Mesenchymal stem cell (in vitro differentiated cells and primary cell): ENCODE measurements around the gene FAM50A.

Experiments used
- DNase-seq: peaks from one replicate; pipeline ENCODE4 v3.0.0-alpha.2; 2013
- H2AFZ ChIP-seq: one replicate; pipeline ENCODE4 v1.6.1; 2013; ENCODE audit warnings: low read depth, mild to moderate bottlenecking, control low read depth, inconsistent platforms, low read length, moderate library complexity
- H2AK5ac ChIP-seq: 2 replicates; pipeline ENCODE4 v1.6.1; 2013; ENCODE audit warnings: low read length, moderate library complexity, mild to moderate bottlenecking, inconsistent platforms; ENCODE audit not compliant: severe bottlenecking
- H2BK120ac ChIP-seq: one replicate; pipeline ENCODE4 v1.6.1; 2013; ENCODE audit warnings: low read depth, mild to moderate bottlenecking, inconsistent platforms, low read length, moderate library complexity
- H2BK12ac ChIP-seq, 2 experiments: one replicate each; pipeline ENCODE4 v1.6.1; 2013; ENCODE audit warnings: inconsistent platforms in 2 of 2, low read length in 2 of 2, mild to moderate bottlenecking in 2 of 2, moderate library complexity in 2 of 2, control low read depth in 1 of 2
- H2BK15ac ChIP-seq: one replicate; pipeline ENCODE4 v1.6.1; 2013; ENCODE audit warnings: mild to moderate bottlenecking, low read depth, inconsistent platforms; ENCODE audit not compliant: poor library complexity, severe bottlenecking
- H2BK5ac ChIP-seq: 2 replicates; pipeline ENCODE4 v1.6.1; 2013; ENCODE audit warnings: low read depth, mild to moderate bottlenecking, low read length, control low read depth, inconsistent platforms; ENCODE audit not compliant: poor library complexity, severe bottlenecking
- H3K14ac ChIP-seq, 2 experiments: one replicate each; pipeline ENCODE4 v1.6.1; 2013; ENCODE audit warnings: inconsistent platforms in 2 of 2, low read length in 2 of 2, control low read depth in 1 of 2, mild to moderate bottlenecking in 1 of 2, moderate library complexity in 1 of 2
- H3K18ac ChIP-seq, 2 experiments: one replicate each; pipeline ENCODE4 v1.6.1; 2013; ENCODE audit warnings: inconsistent platforms in 2 of 2, low read length in 2 of 2, control low read depth in 1 of 2, low read depth in 1 of 2, mild to moderate bottlenecking in 1 of 2
- H3K23ac ChIP-seq, 2 experiments: one replicate each; pipeline ENCODE4 v1.6.1; 2013; ENCODE audit warnings: inconsistent platforms in 2 of 2, low read length in 2 of 2, mild to moderate bottlenecking in 2 of 2, moderate library complexity in 2 of 2, control low read depth in 1 of 2
- H3K27ac ChIP-seq: 2 replicates; pipeline ENCODE4 v1.5.1; 2013; ENCODE audit warnings: mild to moderate bottlenecking, moderate library complexity, low read length, control low read depth, inconsistent platforms; ENCODE audit not compliant: poor library complexity, severe bottlenecking
- H3K27me3 ChIP-seq, 2 experiments: 2 replicates each; pipeline versions ENCODE4 v1.6.1 to v1.7.0; 2013; ENCODE audit warnings: low read length in 2 of 2, mild to moderate bottlenecking in 2 of 2, moderate library complexity in 2 of 2, control low read depth in 1 of 2, inconsistent platforms in 1 of 2; ENCODE audit not compliant: control insufficient read depth in 1 of 2, insufficient read depth in 1 of 2
- H3K36me3 ChIP-seq, 2 experiments: 2 replicates each; pipeline versions ENCODE4 v1.6.1 to v1.7.0; 2013; ENCODE audit warnings: low read length in 2 of 2, control low read depth in 1 of 2, inconsistent platforms in 1 of 2, low read depth in 1 of 2, mild to moderate bottlenecking in 1 of 2; ENCODE audit not compliant: insufficient read depth in 2 of 2, control insufficient read depth in 1 of 2
- H3K4ac ChIP-seq, 2 experiments: one replicate each; pipeline ENCODE4 v1.6.1; 2013; ENCODE audit warnings: inconsistent platforms in 2 of 2, low read length in 2 of 2, mild to moderate bottlenecking in 2 of 2, moderate library complexity in 2 of 2, control low read depth in 1 of 2, low read depth in 1 of 2
- H3K4me1 ChIP-seq: 2 replicates; pipeline ENCODE4 v1.6.1; 2013; ENCODE audit warnings: low read depth, low read length, control low read depth; ENCODE audit not compliant: control insufficient read depth, insufficient read depth
- H3K4me2 ChIP-seq: 2 replicates; pipeline ENCODE4 v1.6.1; 2013; ENCODE audit warnings: low read length, mild to moderate bottlenecking, inconsistent platforms; ENCODE audit not compliant: poor library complexity, severe bottlenecking
- H3K4me3 ChIP-seq, 2 experiments: 2 replicates each; pipeline versions ENCODE4 v1.5.1 to v1.7.0; 2013; ENCODE audit warnings: low read length in 2 of 2, mild to moderate bottlenecking in 2 of 2, control low read depth in 1 of 2, low read depth in 1 of 2; ENCODE audit not compliant: insufficient read depth in 1 of 2
- H3K79me1 ChIP-seq: replicated peaks from 2 replicates; pipeline ENCODE4 v1.6.1; 2013; ENCODE audit warnings: mild to moderate bottlenecking, control low read depth, low read length, inconsistent platforms; ENCODE audit not compliant: poor library complexity, severe bottlenecking
- H3K9ac ChIP-seq: 2 replicates; pipeline ENCODE4 v1.7.0; 2013; ENCODE audit warnings: mild to moderate bottlenecking, low read length, moderate library complexity
- H3K9me3 ChIP-seq: 2 replicates; pipeline ENCODE4 v1.7.0; 2013; ENCODE audit warnings: mild to moderate bottlenecking, low read length; ENCODE audit not compliant: control insufficient read depth
- H4K8ac ChIP-seq: one replicate; pipeline ENCODE4 v1.6.1; 2013; ENCODE audit warnings: inconsistent platforms, mild to moderate bottlenecking, low read length, moderate library complexity
- H4K91ac ChIP-seq: one replicate; pipeline ENCODE4 v1.6.1; 2013; ENCODE audit warnings: mild to moderate bottlenecking, low read length, inconsistent platforms
- WGBS: methylation state at CpG from one replicate; pipeline ENCODE4 v1.1.7; 2013; ENCODE audit warnings: mixed read lengths; 5-methylcytosine and 5-hydroxymethylcytosine counted together

Gene FAM50A

GRCh38 chrX:154403192-154403591 is 40.7 kb upstream of the FAM50A start:
- Histone ChIP-seq H3K4me1 (peaks cover 8% of the 10 kb centered on the region), H2BK15ac (no peak overlapping the region), H4K8ac (no peak overlapping the region), H3K14ac (no peak overlapping the region), H2BK120ac (no peak overlapping the region), H3K36me3 (peaks cover 32 to 46% of the 10 kb centered on the region in 2 experiments), H2BK5ac (no peak overlapping the region), H3K9ac (no peak overlapping the region), H3K18ac (no peak overlapping the region), H2AFZ (no peak overlapping the region), H3K27ac (no peak overlapping the region), H3K27me3 (no peaks in the 10 kb centered on the region), H2AK5ac (no peak overlapping the region), H2BK12ac (no peak overlapping the region), H3K9me3 (peaks cover 8% of the 10 kb centered on the region), H3K4me3 (no peak overlapping the region), H3K4me2 (no peak overlapping the region), H3K79me1 (no peaks in the 10 kb centered on the region), H3K23ac (no peak overlapping the region), H4K91ac (no peak overlapping the region), H3K4ac (no peak overlapping the region)
- WGBS = 70% methylated on average over 7 of the region's 10 CpGs
- DNase-seq = no peak

- Histone ChIP-seq H3K36me3 (peaks cover 31 to 46% of the 10 kb centered on the region in 2 experiments), H4K91ac (no peak overlapping the region), H3K9me3 (peaks cover 7% of the 10 kb centered on the region), H3K27me3 (no peaks in the 10 kb centered on the region), H2AK5ac (no peak overlapping the region), H3K18ac (no peak overlapping the region), H3K4ac (no peak overlapping the region), H2BK12ac (no peak overlapping the region), H2BK120ac (no peak overlapping the region), H2AFZ (no peak overlapping the region), H3K9ac (no peak overlapping the region), H2BK15ac (no peak overlapping the region), H3K4me1 (peaks cover 12% of the 10 kb centered on the region), H3K23ac (no peak overlapping the region), H4K8ac (no peak overlapping the region), H3K79me1 (no peaks in the 10 kb centered on the region), H3K4me3 (no peak overlapping the region), H3K14ac (no peak overlapping the region), H3K4me2 (no peak overlapping the region), H3K27ac (no peak overlapping the region), H2BK5ac (no peak overlapping the region)
- WGBS = 93% methylated on average over 3 of the region's 4 CpGs
- no peak for DNase-seq
Measured at GRCh38 chrX:154403858-154404257, 40.1 kb upstream of the FAM50A start.

GRCh38 chrX:154404625-154405192 is 39.2 kb upstream of the FAM50A start:
- no peak overlapping the region for H3K4me2 ChIP-seq
- H3K4me3 ChIP-seq = no peak overlapping the region
- no peak overlapping the region for H3K4ac ChIP-seq
- H3K79me1 ChIP-seq = peaks cover 2% of the 10 kb centered on the region
- no peaks in the 10 kb centered on the region for H3K27me3 ChIP-seq
- no peak overlapping the region for H3K14ac ChIP-seq
- H3K9ac ChIP-seq = no peak overlapping the region
- H2BK5ac ChIP-seq = no peak overlapping the region
- H2AK5ac ChIP-seq = no peak overlapping the region
- H3K23ac ChIP-seq = no peak overlapping the region
- no peak overlapping the region for H4K8ac ChIP-seq
- H2BK12ac ChIP-seq = no peak overlapping the region
- H3K27ac ChIP-seq = no peak overlapping the region
- DNase-seq = no peak
- H3K9me3 ChIP-seq = no peaks in the 10 kb centered on the region
- no peak overlapping the region for H2BK15ac ChIP-seq
- 98% methylated on average over 16 of the region's 16 CpGs for WGBS
- H2AFZ ChIP-seq = no peak overlapping the region
- H2BK120ac ChIP-seq = no peak overlapping the region
- H3K36me3 ChIP-seq = peaks cover 22 to 39% of the 10 kb centered on the region in 2 experiments
- no peak overlapping the region for H3K18ac ChIP-seq
- H3K4me1 ChIP-seq = peaks cover 17% of the 10 kb centered on the region
- H4K91ac ChIP-seq = no peak overlapping the region

GRCh38 chrX:154408659-154409221 is 35.2 kb upstream of the FAM50A start:
- Histone ChIP-seq H3K36me3 (peaks cover 3 to 20% of the 10 kb centered on the region in 2 experiments), H3K14ac (peak overlapping the region in 1 of 2 experiments; percentile 55), H2AK5ac (no peak overlapping the region), H3K79me1 (peaks cover 5% of the 10 kb centered on the region), H3K18ac (peak overlapping the region; percentile 37 to 70), H3K4me3 (peak overlapping the region; percentile 40 to 50), H3K4me1 (peaks cover 17% of the 10 kb centered on the region), H3K4ac (peak overlapping the region in 1 of 2 experiments; percentile 58), H3K23ac (no peak overlapping the region), H3K27me3 (peaks cover 0 to 2% of the 10 kb centered on the region in 2 experiments), H2BK5ac (no peak overlapping the region), H3K9me3 (no peaks in the 10 kb centered on the region), H3K9ac (peak overlapping the region; percentile 61), H4K91ac (no peak overlapping the region), H2BK12ac (peak overlapping the region in 1 of 2 experiments; percentile 78), H4K8ac (no peak overlapping the region), H2BK15ac (no peak overlapping the region), H3K4me2 (peak overlapping the region; percentile 56), H3K27ac (peak overlapping the region; percentile 61), H2AFZ (no peak overlapping the region), H2BK120ac (no peak overlapping the region)
- no peak for DNase-seq
- WGBS = 43% methylated on average over 7 of the region's 10 CpGs
